ENCODE measurements around the gene ADD3. TPM values are rescaled to one million over a fixed set of nuclear protein-coding genes. Genes with fewer than 3 reads are reported as not detected.

ADD3 gene
- total and polyA plus RNA-seq, 2 of the 13 experiments (the other 11 are each of a cell fraction or from before 2014, with no cell fraction given): 44.7 to 57.5 TPM

DNA sequence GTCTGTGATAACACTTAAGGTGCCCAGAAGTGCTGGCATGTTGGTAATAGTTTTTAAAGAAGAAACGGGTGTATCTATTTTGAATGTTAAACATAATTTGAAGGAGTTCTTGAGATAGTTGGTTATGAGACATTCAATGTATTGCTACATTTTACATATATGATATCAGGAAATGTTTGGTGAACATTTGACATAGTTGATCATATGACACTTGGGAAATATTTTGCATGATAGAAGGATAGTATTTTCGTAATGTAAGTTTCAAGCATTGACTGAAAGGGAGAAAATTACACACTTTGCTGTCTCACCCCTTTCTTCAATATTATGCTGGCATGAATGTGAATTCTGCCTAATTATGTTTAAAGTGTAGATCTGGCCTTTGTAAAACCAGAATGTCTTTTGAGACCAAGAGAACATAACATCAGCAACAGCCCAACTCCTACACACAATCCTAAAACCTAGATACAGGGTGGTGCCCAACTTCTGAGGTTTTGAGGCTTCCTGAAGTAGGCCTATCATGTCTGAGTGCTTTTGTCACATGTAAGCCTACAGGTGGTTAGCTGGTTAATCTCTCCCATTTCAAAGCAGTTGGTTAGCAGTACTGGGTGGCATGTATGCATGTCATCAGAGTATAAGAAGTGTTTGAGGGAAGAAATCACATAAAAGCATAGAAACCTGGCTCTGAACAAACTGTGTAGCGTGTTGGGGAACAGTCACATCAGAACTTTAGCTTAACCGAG is 2.1 kb downstream of the ADD3 start:
- no peaks in the 10 kb centered on the region for H3K9me3 ChIP-seq (ENCODE audit: low read length)
- no peaks in the 10 kb centered on the region for H3K27me3 ChIP-seq (ENCODE audit: control insufficient read depth in 1 of 2, insufficient read depth in 2 of 2, low read length in 2 of 2)
- H3K9ac ChIP-seq (ENCODE audit: insufficient read depth, low read depth, low read length): peak overlapping the region; percentile 20; the same call in 1 of the 2 replicates
- DNase-seq (ENCODE audit: low spot score) (no peak), FAIRE-seq (no peak), ATAC-seq (no peak)
- in situ Hi-C loops (cut with HindIII; ENCODE audit: extremely low pct_ligation_motif_present, low pct_unique_long_range_greater_than_20kb): loop anchor here (5.0 to 25.0 kb wide), 2 partner anchors 43 to 123 kb away; no protein-coding TSS in a partner anchor
- intact Hi-C loops (cut with micrococcal nuclease; ENCODE audit: unreplicated experiment): loop anchor here (5.0 kb wide), 1 partner anchor 67 kb away; no protein-coding TSS in a partner anchor
- no peak overlapping the region for H3K27ac ChIP-seq (ENCODE audit: extremely low read length, insufficient read depth, low read length)
- H3K4me3 ChIP-seq (replicated peaks in 1 of 3; ENCODE audit: insufficient read depth in 1 of 3, low read depth in 2 of 3, low read length in 3 of 3): peak overlapping the region; percentile 68 to 94 (median 80); a peak in 3 of 6 replicates
- BruUV-seq (replicated peaks): no TSS peak
- 67% methylated on average over 4 of the region's 4 CpGs for WGBS (ENCODE audit: low lambda C conversion rate)
- ChIA-PET CTCF (ENCODE audit: low intra/inter-chr PET ratio, low total read pairs) (no interaction called here), POLR2A (interaction anchor here (1.3 to 3.5 kb wide), 3 partner anchors 33 to 114 kb away, joined by 3 to 70 read pairs (median 3); no protein-coding TSS in a partner anchor)
- no peaks in the 10 kb centered on the region for H3K36me3 ChIP-seq (replicated peaks in 1 of 2; ENCODE audit: control insufficient read depth in 1 of 2, insufficient read depth in 2 of 2, low read length in 2 of 2)
- H3K79me2 ChIP-seq (ENCODE audit: insufficient read depth, low read length): peaks cover 56% of the 10 kb centered on the region
- H2AFZ ChIP-seq (ENCODE audit: low read length): no peak overlapping the region
- H3K4me1 ChIP-seq (ENCODE audit: insufficient read depth, low read length): peaks cover 64% of the 10 kb centered on the region
- H4K20me1 ChIP-seq (ENCODE audit: insufficient read depth, low read length): no peaks in the 10 kb centered on the region
- H3K4me2 ChIP-seq (ENCODE audit: low read depth, low read length): peak overlapping the region; percentile 77
- no peak for TF ChIP-seq ZNF672 (CRISPR knock-in tag; IDR thresholded peaks at IDR 0.05)
- TF ChIP-seq KLF11 (CRISPR knock-in tag; IDR thresholded peaks at IDR 0.05): no peak
- no peak for TF ChIP-seq NR2F6 (IDR thresholded peaks at IDR 0.05)
- no peak for TF ChIP-seq NR2F6 (CRISPR knock-in tag; IDR thresholded peaks at IDR 0.05)
- TF ChIP-seq ETV6 (CRISPR knock-in tag; conservative IDR thresholded peaks at IDR 0.05): no peak
- no peak for TF ChIP-seq CHD2 (IDR thresholded peaks at IDR 0.05; ENCODE audit: low read depth, low read length)
- no peak for TF ChIP-seq HNF1A (IDR thresholded peaks at IDR 0.05; ENCODE audit: low read depth)
- no peak for TF ChIP-seq HNF1A (CRISPR knock-in tag; IDR thresholded peaks at IDR 0.05; ENCODE audit: borderline replicate concordance)
- TF ChIP-seq POLR2AphosphoS5 (IDR thresholded peaks at IDR 0.05; ENCODE audit: low read depth, low read length): no peak
- no peak for TF ChIP-seq ZNF441 (CRISPR knock-in tag; IDR thresholded peaks at IDR 0.05; ENCODE audit: borderline replicate concordance)
- no peak for TF ChIP-seq DNMT3B (CRISPR knock-in tag; conservative IDR thresholded peaks at IDR 0.05)
- no peak for TF ChIP-seq SMARCC2 (IDR thresholded peaks at IDR 0.05)
- TF ChIP-seq ZBTB7A (CRISPR knock-in tag; IDR thresholded peaks at IDR 0.05): no peak
- TF ChIP-seq FOXP1 (IDR thresholded peaks at IDR 0.05): no peak
- TF ChIP-seq FOXP1 (CRISPR knock-in tag; IDR thresholded peaks at IDR 0.05): no peak
- no peak for TF ChIP-seq ZNF496 (CRISPR knock-in tag; IDR thresholded peaks at IDR 0.05; ENCODE audit: insufficient replicate concordance)
- TF ChIP-seq MED13 (CRISPR knock-in tag; IDR thresholded peaks at IDR 0.05): no peak
- no peak for TF ChIP-seq ATF6 (CRISPR knock-in tag; conservative IDR thresholded peaks at IDR 0.05)
- no peak for TF ChIP-seq MXD4 (CRISPR knock-in tag; IDR thresholded peaks at IDR 0.05)
- TF ChIP-seq PAF1 (CRISPR knock-in tag; IDR thresholded peaks at IDR 0.05): no peak

Data from HepG2 (cell line).